HepG2 (cell line): ENCODE results near the gene PRR12. TPM values are rescaled to one million over a fixed set of nuclear protein-coding genes. Genes with fewer than 3 reads are reported as not detected.

Experiments
- AHDC1 ChIP-seq: sonication (generic); formaldehyde crosslinking; IDR thresholded peaks from 2 replicates; pipeline ENCODE4 v1.5.1; 2020; ENCODE audit warnings: mild to moderate bottlenecking, missing genetic modification reagents, borderline replicate concordance
- AHR ChIP-seq: IDR thresholded peaks from 2 replicates; pipeline ENCODE4 v1.6.1; 2018; ENCODE audit warnings: missing genetic modification reagents, missing compliant biosample characterization
- ARHGAP35 ChIP-seq: sonication (generic); formaldehyde crosslinking; IDR thresholded peaks from 2 replicates; pipeline ENCODE4 v1.9.0; 2022; ENCODE audit warnings: mild to moderate bottlenecking, inconsistent platforms, moderate library complexity, missing genetic modification reagents, borderline replicate concordance
- ATF5 ChIP-seq: sonication (generic); formaldehyde crosslinking; IDR thresholded peaks from 2 replicates; pipeline ENCODE4 v1.4.0; 2020; ENCODE audit warnings: mild to moderate bottlenecking, low read depth, missing genetic modification reagents
- CSRNP2 ChIP-seq: sonication (generic); formaldehyde crosslinking; conservative IDR thresholded peaks from 2 replicates; pipeline ENCODE4 v1.8.0; 2022; ENCODE audit warnings: low read depth, missing genetic modification reagents
- ELF3 ChIP-seq: IDR thresholded peaks from 2 replicates; pipeline ENCODE4 v1.6.1; 2016; ENCODE audit warnings: missing genetic modification reagents, missing compliant biosample characterization
- GATAD1 ChIP-seq: IDR thresholded peaks from 2 replicates; pipeline ENCODE4 v1.6.1; 2016; ENCODE audit warnings: missing genetic modification reagents, missing compliant biosample characterization
- GTF3A ChIP-seq: sonication (generic); formaldehyde crosslinking; conservative IDR thresholded peaks from 2 replicates; pipeline ENCODE4 v1.4.0; 2020; ENCODE audit warnings: mild to moderate bottlenecking, missing genetic modification reagents
- HNRNPL ChIP-seq: fragments of 200-400 bp; formaldehyde crosslinking; IDR thresholded peaks from 2 replicates; pipeline ENCODE4 v1.6.1; 2017; ENCODE audit warnings: mild to moderate bottlenecking, low read depth, low read length
- HOXA9 ChIP-seq: sonication (generic); formaldehyde crosslinking; IDR thresholded peaks from 2 replicates; pipeline ENCODE4 v1.8.1; 2022; ENCODE audit warnings: missing genetic modification reagents, mild to moderate bottlenecking, moderate library complexity, borderline replicate concordance
- KAT7 ChIP-seq: IDR thresholded peaks from 2 replicates; pipeline ENCODE4 v1.6.1; 2018; ENCODE audit warnings: borderline replicate concordance, missing compliant biosample characterization
- MAF1 ChIP-seq: sonication (generic); formaldehyde crosslinking; IDR thresholded peaks from 2 replicates; pipeline ENCODE4 v1.5.0; 2020; ENCODE audit warnings: missing genetic modification reagents, borderline replicate concordance
- MYC ChIP-seq: sonication (generic); formaldehyde crosslinking; IDR thresholded peaks from 2 replicates; pipeline ENCODE4 v1.9.0; 2021; ENCODE audit warnings: missing genetic modification reagents, borderline replicate concordance
- PLRG1 ChIP-seq: fragments of 450-650 bp; conservative IDR thresholded peaks from 2 replicates; pipeline ENCODE4 v1.6.1; 2016
- SRSF9 ChIP-seq: fragments of 200-400 bp; formaldehyde crosslinking; IDR thresholded peaks from 2 replicates; pipeline ENCODE4 v1.6.1; 2018; ENCODE audit warnings: borderline replicate concordance, mild to moderate bottlenecking, low read depth, low read length; ENCODE audit not compliant: insufficient read depth, poor library complexity, severe bottlenecking
- TBX2 ChIP-seq: sonication (generic); formaldehyde crosslinking; IDR thresholded peaks from 2 replicates; pipeline ENCODE4 v1.5.0; 2020; ENCODE audit warnings: missing genetic modification reagents, mild to moderate bottlenecking, borderline replicate concordance
- TOPORS ChIP-seq: sonication (generic); formaldehyde crosslinking; IDR thresholded peaks from 2 replicates; pipeline ENCODE4 v1.8.0; 2023; ENCODE audit warnings: mild to moderate bottlenecking, missing genetic modification reagents
- ZFY ChIP-seq: sonication (generic); formaldehyde crosslinking; IDR thresholded peaks from 2 replicates; pipeline ENCODE4 v1.4.0; 2020; ENCODE audit warnings: missing genetic modification reagents
- ZNF205 ChIP-seq: IDR thresholded peaks from 2 replicates; pipeline ENCODE4 v1.6.1; 2018; ENCODE audit warnings: missing biosample characterization, missing genetic modification reagents
- ZNF530 ChIP-seq: sonication (generic); formaldehyde crosslinking; IDR thresholded peaks from 2 replicates; pipeline ENCODE4 v1.5.0; 2020; ENCODE audit warnings: low read depth, mild to moderate bottlenecking, missing genetic modification reagents
- ZNF552 ChIP-seq: sonication (generic); formaldehyde crosslinking; IDR thresholded peaks from 2 replicates; pipeline ENCODE4 v1.9.0; 2022; ENCODE audit warnings: missing genetic modification reagents, mild to moderate bottlenecking, borderline replicate concordance
- ZNF557 ChIP-seq: sonication (generic); formaldehyde crosslinking; IDR thresholded peaks from 2 replicates; pipeline ENCODE4 v1.4.0; 2020; ENCODE audit warnings: missing genetic modification reagents
- polyA plus RNA-seq, 8 experiments: library from polyadenylated mRNA; depleted of rRNA in 3 of 8; stranded (reverse) in 7 of 8; unstranded in 1 of 8; fragments of >200 nt; fragmentation: Illumina TruSeq in 4 of 8; extraction: Trizol in 4 of 8; gene quantifications; 2 replicates each; pipeline versions ENCODE4 v1.2.1 to v1.2.3, GENCODE V29; 2011 to 2016; ENCODE audit warnings: low read depth in 4 of 8, missing spikeins in 1 of 8, mixed read lengths in 1 of 8; ENCODE audit not compliant: insufficient read depth in 1 of 8
- total RNA-seq, 5 experiments: library from RNA; depleted of rRNA; stranded (reverse); fragments of >200 nt; fragmentation: Illumina TruSeq; extraction: Trizol; gene quantifications; 2 replicates each; pipeline ENCODE4 v1.2.3, GENCODE V29; 2016; ENCODE audit warnings: low read depth in 1 of 5

The PRR12 gene
- total and polyA plus RNA-seq, 2 of the 13 experiments (the other 11 are each of a cell fraction or from before 2014, with no cell fraction given), result 0.62 to 1.5 TPM

DNA sequence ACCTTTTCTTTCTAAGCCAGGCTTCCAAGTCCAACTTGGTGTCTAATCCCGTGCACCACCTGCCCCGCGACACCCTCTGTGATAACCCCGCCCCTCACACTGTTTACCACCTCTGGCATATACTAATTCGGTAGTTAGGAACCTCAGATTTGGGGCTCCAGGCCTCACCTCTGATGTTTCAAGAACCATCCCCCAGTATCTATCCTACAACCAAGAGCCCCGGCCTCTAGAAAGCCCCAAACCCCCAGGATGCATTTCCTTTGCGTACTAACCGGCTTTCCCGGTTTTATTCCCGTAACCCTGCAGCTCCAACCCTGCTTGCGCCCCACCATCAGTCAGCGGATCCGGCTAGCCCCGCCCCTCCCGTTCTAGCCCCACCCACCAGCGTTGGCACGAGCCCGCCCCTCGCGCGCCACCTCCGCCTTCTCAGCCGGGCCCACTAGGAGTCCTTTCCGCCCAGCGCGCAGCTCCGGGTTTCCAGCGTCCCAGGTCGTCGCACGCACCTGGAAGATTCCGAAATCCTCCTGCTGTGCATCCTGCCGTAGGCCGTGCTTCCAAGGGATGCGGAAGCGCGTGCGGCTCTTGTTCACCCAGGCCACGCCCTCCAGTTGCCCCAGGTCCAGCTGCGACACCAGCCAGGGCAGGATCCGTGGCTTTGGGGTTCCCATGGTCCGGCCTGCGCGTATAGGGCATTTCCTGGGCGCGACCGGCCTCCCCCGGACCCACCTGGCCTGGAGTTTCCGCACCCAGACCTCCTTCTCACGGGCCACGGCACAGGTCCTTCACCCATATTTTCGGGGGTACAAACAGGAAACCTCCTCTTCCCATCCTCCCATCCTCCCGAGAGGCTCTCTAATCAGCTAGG lies 73.4 kb downstream of the PRR12 start (continued):
- TF ChIP-seq CSRNP2 (CRISPR knock-in tag) (no peak), HOXA9 (CRISPR knock-in tag) (no peak), MYC (CRISPR knock-in tag) (peak; percentile 80), AHDC1 (CRISPR knock-in tag) (no peak), PLRG1 (no peak), ZNF552 (CRISPR knock-in tag) (no peak), SRSF9 (no peak), ELF3 (CRISPR knock-in tag) (peak; percentile 33; the same call in 1 of the 2 replicates), AHR (CRISPR knock-in tag) (peak; percentile 74; the same call in 1 of the 2 replicates), GTF3A (no peak), KAT7 (CRISPR knock-in tag) (peak; percentile 30; the same call in 1 of the 2 replicates), ZNF557 (CRISPR knock-in tag) (no peak), TBX2 (CRISPR knock-in tag) (0 out of 2 replicates have a peak, but pooled peaks have one; percentile 31), ATF5 (no peak), TOPORS (CRISPR knock-in tag) (no peak), MAF1 (CRISPR knock-in tag) (no peak), HNRNPL (0 out of 2 replicates have a peak, but pooled peaks have one; percentile 53), ARHGAP35 (CRISPR knock-in tag) (0 out of 2 replicates have a peak, but pooled peaks have one; percentile 61), ZNF530 (CRISPR knock-in tag) (no peak), GATAD1 (CRISPR knock-in tag) (peak; percentile 22; the same call in 1 of the 2 replicates), ZFY (CRISPR knock-in tag) (peak; percentile 76), ZNF205 (CRISPR knock-in tag) (no peak)
